Stimulated activated CD4-positive, alpha-beta T cell treated with anti-CD3 and anti-CD28 coated beads, Interleukin-1b, Interleukin-23, amount 100 ng/mL, for 1 hour (primary cell): ENCODE data around the gene KRTAP4-12.
"Not testable (repeated sequence)": the region's sequence is repeated elsewhere in the genome, so short reads cannot be mapped to it uniquely, and the experiment has no call there.

Source experiments
- DNase-seq, 2 donors: peaks; one replicate each; pipeline ENCODE4 v3.0.0-alpha.2; 2020; ENCODE audit warnings: low read depth in 2 of 2

The KRTAP4-12 gene

DNA sequence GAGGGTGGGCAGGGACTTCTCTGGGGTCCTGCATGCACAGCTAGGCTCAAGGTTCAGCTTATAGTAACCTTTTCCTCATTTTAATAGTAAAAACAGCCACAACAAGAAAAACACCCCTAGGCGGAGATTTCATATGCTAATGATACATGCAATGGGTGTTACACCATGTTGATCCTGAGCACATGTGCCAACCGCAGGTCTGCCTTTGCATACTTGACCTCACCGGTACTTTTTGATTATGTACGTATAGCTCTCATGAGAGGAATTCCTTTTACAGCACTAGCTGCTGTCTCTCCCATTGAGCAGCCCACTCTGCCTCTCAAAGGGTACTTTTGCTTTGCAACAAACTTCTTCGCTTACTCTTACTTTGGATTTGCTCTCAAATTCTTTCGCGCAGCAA is 27.9 kb downstream of the KRTAP4-12 start:
- DNase-seq, result no peak

DNA sequence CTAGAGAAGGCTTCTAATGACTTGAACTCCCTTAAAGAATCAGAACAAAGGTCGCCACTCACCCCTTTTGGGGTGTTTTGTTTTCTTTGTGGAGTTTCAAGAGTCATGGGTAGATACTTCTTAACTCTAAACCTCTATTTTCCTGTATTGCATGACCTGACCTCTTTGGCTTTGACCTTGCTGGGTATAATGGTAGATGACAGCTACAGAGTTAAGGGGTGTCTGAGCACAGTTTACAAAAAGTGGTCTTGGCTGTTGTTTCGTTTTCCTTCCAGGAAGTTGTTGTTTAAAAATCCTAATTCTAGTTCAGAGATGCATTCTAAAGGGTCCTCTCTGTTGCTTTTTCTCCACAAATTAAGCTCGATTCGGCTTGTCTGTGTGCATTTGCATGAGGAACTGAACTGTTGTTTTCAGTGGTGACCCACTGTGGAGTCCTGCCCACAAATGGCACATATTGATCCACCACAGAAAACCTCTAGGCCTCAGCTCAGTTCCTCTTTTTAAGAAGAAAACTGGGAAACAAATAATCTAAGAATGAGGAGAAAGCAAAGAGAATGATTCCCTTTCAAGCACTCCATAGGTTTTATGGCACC is 35.1 kb downstream of the KRTAP4-12 start:
- not testable (repeated sequence) for DNase-seq

DNA sequence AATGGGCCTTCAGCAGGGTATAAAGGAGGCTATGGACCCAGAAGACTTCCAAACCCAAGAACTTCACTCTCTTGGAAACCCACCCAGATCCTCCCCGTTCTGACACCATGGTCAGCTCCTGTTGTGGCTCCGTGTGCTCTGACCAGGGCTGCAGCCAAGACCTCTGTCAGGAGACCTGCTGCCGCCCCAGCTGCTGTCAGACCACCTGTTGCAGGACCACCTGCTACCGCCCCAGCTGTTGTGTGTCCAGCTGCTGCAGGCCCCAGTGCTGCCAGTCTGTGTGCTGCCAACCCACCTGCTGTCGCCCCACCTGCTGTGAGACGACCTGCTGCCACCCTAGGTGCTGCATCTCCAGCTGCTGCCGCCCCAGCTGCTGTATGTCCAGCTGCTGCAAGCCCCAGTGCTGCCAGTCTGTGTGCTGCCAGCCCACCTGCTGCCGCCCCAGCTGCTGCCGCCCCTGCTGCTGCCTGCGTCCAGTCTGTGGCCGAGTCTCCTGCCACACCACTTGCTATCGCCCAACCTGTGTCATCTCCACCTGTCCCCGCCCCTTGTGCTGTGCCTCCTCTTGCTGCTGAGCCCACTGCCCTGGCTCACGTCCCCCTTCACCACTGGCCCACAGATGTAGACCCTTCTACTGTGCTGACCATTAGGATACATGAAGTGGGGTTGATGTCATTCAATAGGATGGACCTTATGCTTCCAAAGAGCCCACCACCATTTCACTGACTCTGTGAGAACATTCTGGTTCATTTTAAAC is 39.7 kb downstream of the KRTAP4-12 start, which contains the start of gene KRTAP4-7:
TSS of gene KRTAP4-7 (plus strand) at position 51 of the 757 bp plus-strand sequence. CDS start at position 108, 57 bp downstream.
- DNase-seq, result not testable (repeated sequence)

DNA sequence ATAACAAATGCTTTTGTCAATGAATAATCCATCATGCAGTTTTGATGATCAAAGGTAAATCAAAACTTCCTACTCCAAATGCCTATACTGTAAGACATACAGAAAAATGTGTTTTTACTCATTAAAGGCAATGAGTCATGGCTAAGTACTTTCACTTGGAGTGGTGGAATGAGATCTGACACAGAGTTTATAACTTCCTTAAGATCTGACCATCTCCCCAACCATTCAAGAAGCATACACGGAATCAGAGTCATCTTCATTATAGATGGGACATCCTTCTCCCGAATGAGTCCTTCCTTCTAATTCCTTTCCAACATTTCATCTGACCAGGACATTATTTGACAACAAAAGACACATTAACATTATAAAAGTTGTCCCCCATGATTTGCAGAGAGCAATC is 40.6 kb downstream of the KRTAP4-12 start:
- DNase-seq, result not testable (repeated sequence)

DNA sequence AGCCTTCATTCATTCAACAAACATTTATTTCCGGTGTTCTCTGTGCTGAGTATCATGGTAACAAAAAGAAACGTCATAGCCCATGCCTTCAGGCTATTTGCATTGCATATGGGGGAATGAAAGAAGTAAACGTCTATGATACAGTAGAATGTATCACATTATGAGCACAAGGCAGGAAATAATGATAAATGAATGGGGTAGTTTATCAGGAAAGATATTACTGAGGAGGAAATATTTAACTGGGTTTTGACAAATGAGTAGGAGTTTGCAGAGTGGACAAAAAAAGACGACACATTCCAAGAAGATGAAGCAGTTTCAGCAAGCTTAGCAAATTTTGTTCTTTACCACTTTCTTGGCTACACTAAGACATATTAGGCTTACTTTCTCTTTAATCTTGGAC is 41.4 kb downstream of the KRTAP4-12 start:
- DNase-seq, result no peak

DNA sequence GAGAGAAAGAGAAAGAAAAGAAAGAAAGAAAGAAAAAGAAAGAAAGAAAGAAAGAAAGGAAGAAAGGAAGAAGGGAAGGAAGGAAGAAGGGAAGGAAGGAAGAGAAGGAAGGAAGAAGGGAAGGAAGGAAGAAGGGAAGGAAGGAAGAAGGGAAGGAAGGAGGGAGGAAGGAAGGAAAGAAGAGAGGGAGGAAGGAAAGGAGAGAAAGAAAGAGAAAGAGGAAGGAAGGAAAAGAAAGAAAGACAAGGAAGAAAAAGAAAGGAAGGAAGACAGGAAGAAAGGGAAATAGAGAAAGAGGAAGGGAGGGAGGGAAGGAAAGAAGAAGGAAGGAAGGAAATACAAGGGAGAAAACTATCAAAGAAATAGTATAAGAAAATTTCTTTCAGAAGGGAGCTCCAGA is 47.2 kb downstream of the KRTAP4-12 start:
- DNase-seq, result no peak

DNA sequence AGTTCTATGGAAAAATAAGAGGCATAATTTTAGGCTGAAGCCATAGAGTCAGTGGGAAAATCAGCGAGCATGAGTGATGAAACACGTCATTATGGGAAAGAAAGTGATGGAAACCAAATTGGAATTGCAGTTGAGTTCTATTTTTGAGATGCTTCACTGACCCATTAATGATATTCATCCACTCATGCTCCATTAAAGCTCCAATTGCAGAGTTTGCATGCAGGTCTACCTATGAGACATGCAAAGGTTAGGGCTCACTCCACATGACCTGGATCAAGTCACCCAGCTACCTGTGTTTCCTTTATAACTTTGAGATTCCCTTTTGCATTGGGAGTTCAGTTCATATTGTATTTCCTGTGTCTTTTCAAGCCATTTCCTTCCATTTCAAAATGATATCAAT is 50.3 kb downstream of the KRTAP4-12 start:
- no peak for DNase-seq
